SK-N-SH (cell line): ENCODE results near the gene FAIM2. TPM values are rescaled to one million over a fixed set of nuclear protein-coding genes. Genes with fewer than 3 reads are reported as not detected.

ENCODE experiments used
- CTCF ChIA-PET: fragments of 300-600, 350-600 bp; formaldehyde crosslinking; extraction: SDS; loops from one replicate; lab custom pipeline; 2021; lab: Yijun Ruan, JAX
- POLR2A ChIA-PET: fragments of 350-600 bp; sonication (Branson Sonifier 250); formaldehyde crosslinking; extraction: SDS; loops from one replicate; lab custom pipeline; 2020; ENCODE audit warnings: antibody characterized with exemption, inconsistent platforms; lab: Yijun Ruan, JAX
- DNase-seq: peaks from one replicate; pipeline ENCODE4 v3.0.0; 2012
- H2AFZ ChIP-seq: fragments of 200-600 bp; sonication (generic); 2 replicates; pipeline ENCODE4 v1.8.1; 2016; ENCODE audit warnings: antibody characterized with exemption, mild to moderate bottlenecking, low read depth
- H3F3A ChIP-seq: fragments of 200-600 bp; sonication (generic); replicated peaks from 2 replicates; pipeline ENCODE3; 2016; ENCODE audit warnings: antibody characterized with exemption, mild to moderate bottlenecking; ENCODE audit not compliant: insufficient read depth
- H3K27ac ChIP-seq, 2 experiments: fragments of 200-500 bp in 1 of 2; fragments of 200-600 bp in 1 of 2; sonication (Bioruptor generic) in 1 of 2; sonication (generic), shearing (Covaris generic) in 1 of 2; 2 replicates each; pipeline versions ENCODE4 v1.5.1 to v1.6.1; 2014 to 2016; ENCODE audit warnings: low read depth in 2 of 2, inconsistent platforms in 1 of 2, low read length in 1 of 2, mild to moderate bottlenecking in 1 of 2, mixed read lengths in 1 of 2
- H3K27me3 ChIP-seq: fragments of 200-600 bp; sonication (generic), shearing (Covaris generic); 2 replicates; pipeline ENCODE4 v1.6.1; 2016; ENCODE audit warnings: mixed run types; ENCODE audit not compliant: insufficient read depth
- H3K36me3 ChIP-seq, 2 experiments: fragments of 200-500 bp in 1 of 2; fragments of 200-600 bp in 1 of 2; sonication (Bioruptor generic) in 1 of 2; sonication (generic) in 1 of 2; replicated peaks in 1 of 2; 2 replicates each; pipeline versions ENCODE3 to v1.5.1; 2014 to 2016; ENCODE audit warnings: low read length in 1 of 2, mild to moderate bottlenecking in 1 of 2; ENCODE audit not compliant: insufficient read depth in 2 of 2, control insufficient read depth in 1 of 2
- H3K4me1 ChIP-seq, 2 experiments: fragments of 200-500 bp in 1 of 2; fragments of 200-600 bp in 1 of 2; sonication (Bioruptor generic) in 1 of 2; sonication (generic), shearing (Covaris generic) in 1 of 2; 2 replicates each; pipeline versions ENCODE4 v1.5.1 to v1.6.1; 2014 to 2016; ENCODE audit warnings: low read depth in 1 of 2, low read length in 1 of 2, mixed run types in 1 of 2; ENCODE audit not compliant: insufficient read depth in 2 of 2, control insufficient read depth in 1 of 2
- H3K4me2 ChIP-seq: fragments of 200-600 bp; sonication (generic), shearing (Covaris generic); 2 replicates; pipeline ENCODE4 v1.6.1; 2017; ENCODE audit warnings: mixed run types
- H3K4me3 ChIP-seq, 2 experiments: fragments of 200-500 bp in 1 of 2; fragments of 200-600 bp in 1 of 2; sonication (Bioruptor generic) in 1 of 2; sonication (generic), shearing (Covaris generic) in 1 of 2; 2 replicates each; pipeline versions ENCODE4 v1.5.1 to v1.8.1; 2014 to 2016; ENCODE audit warnings: low read depth in 2 of 2, inconsistent platforms in 1 of 2, low read length in 1 of 2, mild to moderate bottlenecking in 1 of 2, mixed read lengths in 1 of 2, moderate library complexity in 1 of 2
- H3K79me2 ChIP-seq: fragments of 200-600 bp; sonication (generic); 2 replicates; pipeline ENCODE4 v1.8.1; 2017; ENCODE audit warnings: mild to moderate bottlenecking; ENCODE audit not compliant: insufficient read depth
- H3K9ac ChIP-seq: fragments of 200-600 bp; sonication (generic); 2 replicates; pipeline ENCODE4 v1.6.1; 2017; ENCODE audit warnings: mixed run types
- H3K9me2 ChIP-seq: fragments of 200-600 bp; sonication (generic); 2 replicates; pipeline ENCODE4 v1.6.1; 2017; ENCODE audit warnings: mixed run types
- H3K9me3 ChIP-seq: fragments of 200-600 bp; sonication (generic); 2 replicates; pipeline ENCODE4 v1.6.1; 2017; ENCODE audit warnings: mixed run types, mild to moderate bottlenecking, moderate library complexity
- H4K20me1 ChIP-seq: fragments of 200-600 bp; sonication (generic); 2 replicates; pipeline ENCODE4 v1.6.1; 2017; ENCODE audit warnings: mild to moderate bottlenecking, mixed run types; ENCODE audit not compliant: insufficient read depth
- FOSL2 ChIP-seq: IDR thresholded peaks from 2 replicates; pipeline ENCODE4 v1.4.0; 2012; ENCODE audit warnings: low read depth, mild to moderate bottlenecking, moderate library complexity, borderline replicate concordance
- IRF3 ChIP-seq: fragments of 150-350 bp; IDR thresholded peaks from 2 replicates; pipeline ENCODE4 v1.6.1; 2016; ENCODE audit warnings: mild to moderate bottlenecking, low read depth, low read length
- NRF1 ChIP-seq: IDR thresholded peaks from 2 replicates; pipeline ENCODE4 v1.6.1; 2012; ENCODE audit warnings: low read depth, mild to moderate bottlenecking, low read length
- POLR2AphosphoS5 ChIP-seq: IDR thresholded peaks from 2 replicates; pipeline ENCODE4 v1.6.1; 2012; ENCODE audit warnings: low read depth, low read length
- RAD21 ChIP-seq: IDR thresholded peaks from 2 replicates; pipeline ENCODE4 v1.6.1; 2012; ENCODE audit warnings: mild to moderate bottlenecking, low read length
- SIN3A ChIP-seq: IDR thresholded peaks from 2 replicates; pipeline ENCODE4 v1.6.1; 2012; ENCODE audit warnings: low read depth, mild to moderate bottlenecking, low read length, moderate library complexity, borderline replicate concordance
- SMC3 ChIP-seq: IDR thresholded peaks from 2 replicates; pipeline ENCODE4 v1.6.1; 2012; ENCODE audit warnings: low read depth, low read length, improper control_type of control experiment
- TAF1 ChIP-seq: IDR thresholded peaks from 2 replicates; pipeline ENCODE4 v1.6.1; 2012; ENCODE audit warnings: low read depth, mild to moderate bottlenecking, low read length, moderate library complexity, borderline replicate concordance
- TCF12 ChIP-seq: IDR thresholded peaks from 2 replicates; pipeline ENCODE4 v1.4.0; 2012
- USF1 ChIP-seq: IDR thresholded peaks from 2 replicates; pipeline ENCODE4 v1.4.0; 2012; ENCODE audit warnings: low read depth, borderline replicate concordance
- WGBS: methylation state at CpG from one replicate; pipeline ENCODE4 v1.1.6; 2017; ENCODE audit warnings: low lambda C conversion rate; 5-methylcytosine and 5-hydroxymethylcytosine counted together
- polyA plus RNA-seq, 3 experiments: library from polyadenylated mRNA; depleted of rRNA; stranded (reverse); fragments of >200 nt; gene quantifications; 2 replicates each; pipeline ENCODE4 v1.2.3, GENCODE V29; 2012
- TF ChIP-seq, protein P1 (sequence below): IDR thresholded peaks from 2 replicates; pipeline ENCODE4 v1.4.0; 2012; ENCODE audit warnings: low read depth
- TF ChIP-seq, protein P2 (sequence below): IDR thresholded peaks from 2 replicates; pipeline ENCODE4; 2012
- TF ChIP-seq, protein P3 (sequence below): fragments of 150-350 bp; IDR thresholded peaks from 2 replicates; pipeline ENCODE4 v1.6.1; 2017; ENCODE audit warnings: antibody characterized with exemption, low read length, low read depth, borderline replicate concordance

The FAIM2 gene
- polyA plus RNA-seq, 1 of the 3 experiments (the other 2 are of a cell fraction): 11.3 TPM

- Histone ChIP-seq H3K79me2 (no peaks in the 10 kb centered on the region), H3K9ac (no peak overlapping the region), H3K4me1 (peaks cover 0 to 4% of the 10 kb centered on the region in 2 experiments; a peak in 1 of 4 replicates), H3K4me3 (no peak overlapping the region), H3K9me2 (no peaks in the 10 kb centered on the region), H3F3A (no peaks in the 10 kb centered on the region), H3K9me3 (no peaks in the 10 kb centered on the region), H3K27ac (no peak overlapping the region), H4K20me1 (no peaks in the 10 kb centered on the region), H3K36me3 (no peaks in the 10 kb centered on the region), H3K27me3 (no peaks in the 10 kb centered on the region), H2AFZ (peak overlapping the region; percentile 56; the same call in 1 of the 2 replicates), H3K4me2 (no peak overlapping the region)
- no peak for DNase-seq
- TF ChIP-seq POLR2AphosphoS5 (no peak), TAF1 (no peak), IRF3 (no peak), FOSL2 (no peak), USF1 (no peak), TCF12 (no peak)
- TF ChIP-seq, protein P1, sequence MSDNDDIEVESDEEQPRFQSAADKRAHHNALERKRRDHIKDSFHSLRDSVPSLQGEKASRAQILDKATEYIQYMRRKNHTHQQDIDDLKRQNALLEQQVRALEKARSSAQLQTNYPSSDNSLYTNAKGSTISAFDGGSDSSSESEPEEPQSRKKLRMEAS: no peak
- TF ChIP-seq, protein P2, sequence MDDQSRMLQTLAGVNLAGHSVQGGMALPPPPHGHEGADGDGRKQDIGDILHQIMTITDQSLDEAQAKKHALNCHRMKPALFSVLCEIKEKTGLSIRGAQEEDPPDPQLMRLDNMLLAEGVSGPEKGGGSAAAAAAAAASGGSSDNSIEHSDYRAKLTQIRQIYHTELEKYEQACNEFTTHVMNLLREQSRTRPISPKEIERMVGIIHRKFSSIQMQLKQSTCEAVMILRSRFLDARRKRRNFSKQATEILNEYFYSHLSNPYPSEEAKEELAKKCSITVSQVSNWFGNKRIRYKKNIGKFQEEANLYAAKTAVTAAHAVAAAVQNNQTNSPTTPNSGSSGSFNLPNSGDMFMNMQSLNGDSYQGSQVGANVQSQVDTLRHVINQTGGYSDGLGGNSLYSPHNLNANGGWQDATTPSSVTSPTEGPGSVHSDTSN: no peak
- TF ChIP-seq, protein P3, sequence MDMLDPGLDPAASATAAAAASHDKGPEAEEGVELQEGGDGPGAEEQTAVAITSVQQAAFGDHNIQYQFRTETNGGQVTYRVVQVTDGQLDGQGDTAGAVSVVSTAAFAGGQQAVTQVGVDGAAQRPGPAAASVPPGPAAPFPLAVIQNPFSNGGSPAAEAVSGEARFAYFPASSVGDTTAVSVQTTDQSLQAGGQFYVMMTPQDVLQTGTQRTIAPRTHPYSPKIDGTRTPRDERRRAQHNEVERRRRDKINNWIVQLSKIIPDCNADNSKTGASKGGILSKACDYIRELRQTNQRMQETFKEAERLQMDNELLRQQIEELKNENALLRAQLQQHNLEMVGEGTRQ: no peak
- ChIA-PET POLR2A (no interaction called here), CTCF (interaction anchor here (0.7 to 1.2 kb wide), 2 partner anchors 14 to 22 kb away, joined by 3 to 4 read pairs; no protein-coding TSS in a partner anchor)
- 86% methylated on average over 3 of the region's 3 CpGs for WGBS
Observed at GRCh38 chr12:49920915-49921286, 17.2 kb upstream of the FAIM2 start.

DNA sequence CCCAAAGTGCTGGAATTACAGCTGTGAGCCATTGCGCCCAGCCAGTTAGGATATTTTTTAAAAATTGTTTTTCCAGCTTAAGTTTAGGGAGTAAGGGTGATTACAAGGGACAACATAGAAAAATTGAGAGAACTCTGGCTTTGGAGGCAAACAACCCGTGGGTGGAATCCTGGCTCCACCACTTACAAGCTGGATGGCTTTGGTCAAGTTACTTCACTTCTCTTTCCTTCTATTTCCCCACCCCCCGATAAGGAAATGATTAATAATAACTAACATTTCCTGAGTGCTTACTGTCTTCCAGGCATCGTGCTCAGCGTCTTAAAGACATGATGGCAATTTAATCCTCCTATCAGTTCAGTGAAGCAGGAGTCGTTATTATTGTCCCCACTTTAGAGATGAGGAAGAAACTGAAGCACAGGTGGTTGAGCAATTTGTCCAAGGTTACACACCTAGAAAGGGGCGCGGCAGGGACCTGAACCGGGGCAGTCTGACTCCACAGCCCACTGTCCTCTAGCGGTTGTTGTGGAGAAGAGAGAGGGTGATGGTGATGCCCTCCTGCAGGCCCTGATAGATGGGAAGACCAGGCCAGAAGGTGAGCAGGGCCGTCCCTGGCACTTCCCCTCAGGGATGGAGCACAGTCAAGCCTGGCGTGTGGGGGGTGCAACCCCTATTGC lies 16.7 kb upstream of the FAIM2 start:
- H3K9ac ChIP-seq: no peak overlapping the region
- no peaks in the 10 kb centered on the region for H3K9me3 ChIP-seq
- H3K79me2 ChIP-seq: no peaks in the 10 kb centered on the region
- H3K4me3 ChIP-seq: no peak overlapping the region
- H2AFZ ChIP-seq: peak overlapping the region; percentile 56; the same call in 1 of the 2 replicates
- ChIA-PET CTCF (interaction anchor here (0.7 to 1.2 kb wide), 3 partner anchors 13 to 25 kb away, joined by 3 to 4 read pairs (median 3); no protein-coding TSS in a partner anchor), POLR2A (no interaction called here)
- 78% methylated on average over 12 of the region's 12 CpGs for WGBS
- H4K20me1 ChIP-seq: no peaks in the 10 kb centered on the region
- peaks cover 0 to 4% of the 10 kb centered on the region in 2 experiments; a peak in 1 of 4 replicates for H3K4me1 ChIP-seq
- no peaks in the 10 kb centered on the region for H3K36me3 ChIP-seq
- no peak overlapping the region for H3K27ac ChIP-seq
- no peaks in the 10 kb centered on the region for H3K9me2 ChIP-seq
- H3F3A ChIP-seq: no peaks in the 10 kb centered on the region
- no peak for DNase-seq
- H3K4me2 ChIP-seq: peak overlapping the region; percentile 30; the same call in 1 of the 2 replicates
- H3K27me3 ChIP-seq: no peaks in the 10 kb centered on the region
- no peak for TF ChIP-seq SIN3A
- TF ChIP-seq POLR2AphosphoS5: no peak
- TF ChIP-seq, protein P1: no peak
- TF ChIP-seq SMC3: no peak
- no peak for TF ChIP-seq RAD21
- TF ChIP-seq TAF1: no peak
- no peak for TF ChIP-seq NRF1
